ENCODE measurements around the gene CGRRF1. TPM values are rescaled to one million over a fixed set of nuclear protein-coding genes. Genes with fewer than 3 reads are reported as not detected.
A peak's percentile ranks its signal among the peaks of the same experiment; 100 is the strongest.

Gene CGRRF1
- total and polyA plus RNA-seq, 9 of the 15 experiments (the other 6 are each of a cell fraction or from before 2014, with no cell fraction given): 2.8 to 15.8 (median 4.6) TPM

GRCh38 chr14:54524410-54524809, 14.7 kb downstream of the CGRRF1 start:
- no peaks in the 10 kb centered on the region for H3K9me3 ChIP-seq (replicated peaks; ENCODE audit: control insufficient read depth, insufficient read depth, low read depth, low read length)
- no peak overlapping the region for H3K27ac ChIP-seq (ENCODE audit: extremely low read depth, low read depth, low read length)
- H3K27me3 ChIP-seq (ENCODE audit: control insufficient read depth in 2 of 2, insufficient read depth in 2 of 2, low read length in 2 of 2): no peaks in the 10 kb centered on the region
- no peaks in the 10 kb centered on the region for H4K20me1 ChIP-seq (replicated peaks; ENCODE audit: control insufficient read depth, insufficient read depth, low read length)
- intact Hi-C loops (cut with micrococcal nuclease) (no loop called here), in situ Hi-C loops (cut with MboI) (no loop called here)
- H3K4me2 ChIP-seq (ENCODE audit: insufficient read depth, low read length): no peak overlapping the region
- DNase-seq (ENCODE audit: extremely low read depth in 1 of 4, low spot score in 3 of 4) (no peak), FAIRE-seq (no peak), ATAC-seq (no peak)
- H3K4me3 ChIP-seq: no peak overlapping the region
- ChIA-PET POLR2A (no interaction called here), CTCF (ENCODE audit: low intra/inter-chr PET ratio) (no interaction called here)
- TF ChIP-seq RREB1 (CRISPR knock-in tag; IDR thresholded peaks at IDR 0.05) (no peak), ZNF695 (CRISPR knock-in tag; IDR thresholded peaks at IDR 0.05) (no peak), ZNF121 (CRISPR knock-in tag; conservative IDR thresholded peaks at IDR 0.05) (peak; percentile 55), RBM25 (IDR thresholded peaks at IDR 0.05; ENCODE audit: low read depth, low read length, severe bottlenecking) (peak; percentile 36), NONO (IDR thresholded peaks at IDR 0.05; ENCODE audit: low read depth in 2 of 2, low read length in 1 of 2) (no peak)
- TF ChIP-seq, protein P1, sequence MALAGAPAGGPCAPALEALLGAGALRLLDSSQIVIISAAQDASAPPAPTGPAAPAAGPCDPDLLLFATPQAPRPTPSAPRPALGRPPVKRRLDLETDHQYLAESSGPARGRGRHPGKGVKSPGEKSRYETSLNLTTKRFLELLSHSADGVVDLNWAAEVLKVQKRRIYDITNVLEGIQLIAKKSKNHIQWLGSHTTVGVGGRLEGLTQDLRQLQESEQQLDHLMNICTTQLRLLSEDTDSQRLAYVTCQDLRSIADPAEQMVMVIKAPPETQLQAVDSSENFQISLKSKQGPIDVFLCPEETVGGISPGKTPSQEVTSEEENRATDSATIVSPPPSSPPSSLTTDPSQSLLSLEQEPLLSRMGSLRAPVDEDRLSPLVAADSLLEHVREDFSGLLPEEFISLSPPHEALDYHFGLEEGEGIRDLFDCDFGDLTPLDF (CRISPR knock-in tag; IDR thresholded peaks at IDR 0.05): no peak
- no peak overlapping the region for H2AFZ ChIP-seq (ENCODE audit: low read depth, low read length)
- H3K9ac ChIP-seq (ENCODE audit: insufficient read depth in 1 of 2, low read depth in 2 of 2, low read length in 2 of 2): no peak overlapping the region
- H3K9me1 ChIP-seq (ENCODE audit: control insufficient read depth, insufficient read depth, low read length): no peaks in the 10 kb centered on the region
- no peaks in the 10 kb centered on the region for H3K36me3 ChIP-seq (ENCODE audit: control insufficient read depth, insufficient read depth, low read length)
- whole genome bisulfite sequencing (ENCODE audit: insufficient coverage, low coverage, missing lambda C conversion rate): 58% methylated on average over 4 of the region's 4 CpGs
- no peaks in the 10 kb centered on the region for H3K79me2 ChIP-seq (ENCODE audit: control insufficient read depth, insufficient read depth, low read length)
- BruUV-seq (replicated peaks): no TSS peak
- H3K4me1 ChIP-seq (replicated peaks in 1 of 2; ENCODE audit: control insufficient read depth in 2 of 2, insufficient read depth in 2 of 2, low read length in 2 of 2): no peaks in the 10 kb centered on the region

All from K562 (cell line).